Measurements from ENCODE around the gene DLGAP1.
"Not testable (repeated sequence)": the region's sequence is repeated elsewhere in the genome, so short reads cannot be mapped to it uniquely, and the experiment has no call there.

Gene DLGAP1

GRCh38 chr18:4455113-4455811 is at the start of gene DLGAP1:
TSS of gene DLGAP1 (minus strand) at chr18:4455307.
- DNase-seq (ENCODE audit: low read depth in 2 of 3, low spot score in 2 of 3) = peak in 1 of 3 experiments; percentile 0

GRCh38 chr18:4494703-4495284 is 39.7 kb upstream of the DLGAP1 start:
- DNase-seq (ENCODE audit: low read depth in 2 of 3, low spot score in 2 of 3) = not testable (repeated sequence)

- no peak for DNase-seq (ENCODE audit: low read depth in 2 of 3, low spot score in 2 of 3)
Observed at GRCh38 chr18:4468511-4468910, 13.4 kb upstream of the DLGAP1 start.

- no peak for DNase-seq (ENCODE audit: low read depth in 2 of 3, low spot score in 2 of 3)
Observed at GRCh38 chr18:4454537-4455112, 482 bp downstream of the DLGAP1 start.

GRCh38 chr18:4453874-4454536 is 1.1 kb downstream of the DLGAP1 start:
- DNase-seq (ENCODE audit: low read depth in 2 of 3, low spot score in 2 of 3) = no peak

- no peak for DNase-seq (ENCODE audit: low read depth in 2 of 3, low spot score in 2 of 3)
Observed at GRCh38 chr18:4453567-4453873, 1.6 kb downstream of the DLGAP1 start.

- DNase-seq (ENCODE audit: low read depth in 2 of 3, low spot score in 2 of 3) = no peak
Observed at GRCh38 chr18:4450065-4450658, 4.9 kb downstream of the DLGAP1 start.

- no peak for DNase-seq (ENCODE audit: low read depth in 2 of 3, low spot score in 2 of 3)
Observed at GRCh38 chr18:4445902-4446301, 9.2 kb downstream of the DLGAP1 start.

GRCh38 chr18:4444306-4444705 is 10.8 kb downstream of the DLGAP1 start:
- DNase-seq (ENCODE audit: low read depth in 2 of 3, low spot score in 2 of 3) = no peak

- DNase-seq (ENCODE audit: low read depth in 2 of 3, low spot score in 2 of 3) = no peak
Observed at GRCh38 chr18:4441098-4441497, 14.0 kb downstream of the DLGAP1 start.

GRCh38 chr18:4438938-4439337 is 16.2 kb downstream of the DLGAP1 start:
- no peak for DNase-seq (ENCODE audit: low read depth in 2 of 3, low spot score in 2 of 3)

GRCh38 chr18:4433717-4434116 is 21.4 kb downstream of the DLGAP1 start:
- DNase-seq (ENCODE audit: low read depth in 2 of 3, low spot score in 2 of 3) = no peak

- no peak for DNase-seq (ENCODE audit: low read depth in 2 of 3, low spot score in 2 of 3)
Observed at GRCh38 chr18:4430836-4431235, 24.3 kb downstream of the DLGAP1 start.

- DNase-seq (ENCODE audit: low read depth in 2 of 3, low spot score in 2 of 3) = no peak
Observed at GRCh38 chr18:4417714-4418113, 37.4 kb downstream of the DLGAP1 start.

- DNase-seq (ENCODE audit: low read depth in 2 of 3, low spot score in 2 of 3) = no peak
Observed at GRCh38 chr18:4416976-4417375, 38.1 kb downstream of the DLGAP1 start.

GRCh38 chr18:4412286-4412685 is 42.8 kb downstream of the DLGAP1 start:
- DNase-seq (ENCODE audit: low read depth in 2 of 3, low spot score in 2 of 3) = no peak

- no peak for DNase-seq (ENCODE audit: low read depth in 2 of 3, low spot score in 2 of 3)
Observed at GRCh38 chr18:4406856-4407255, 48.3 kb downstream of the DLGAP1 start.

- DNase-seq (ENCODE audit: low read depth in 2 of 3, low spot score in 2 of 3) = no peak
Observed at GRCh38 chr18:4405965-4406364, 49.1 kb downstream of the DLGAP1 start.

- no peak for DNase-seq (ENCODE audit: low read depth in 2 of 3, low spot score in 2 of 3)
Observed at GRCh38 chr18:4403836-4404235, 51.3 kb downstream of the DLGAP1 start.

- DNase-seq (ENCODE audit: low read depth in 2 of 3, low spot score in 2 of 3) = no peak
Observed at GRCh38 chr18:4400911-4401310, 54.2 kb downstream of the DLGAP1 start.

GRCh38 chr18:4399929-4400328 is 55.2 kb downstream of the DLGAP1 start:
- no peak for DNase-seq (ENCODE audit: low read depth in 2 of 3, low spot score in 2 of 3)

- no peak for DNase-seq (ENCODE audit: low read depth in 2 of 3, low spot score in 2 of 3)
Observed at GRCh38 chr18:4394700-4395099, 60.4 kb downstream of the DLGAP1 start.
